K562 (cell line): Measurements from ENCODE around the gene TTN. TPM values are rescaled to one million over a fixed set of nuclear protein-coding genes. Genes with fewer than 3 reads are reported as not detected.

Source experiments
- ATAC-seq: fragments of 200-7000 bp; cut with Tn5 transposase; 3 replicates; pipeline ENCODE4 v1.9.1; 2020; ENCODE audit warnings: moderate library complexity
- BruUV-seq: library from RNA; stranded (reverse); fragments of 400-500 nt; replicated peaks from 2 replicates; lab custom pipeline; 2021; lab: Mats Ljungman, UMichigan
- CTCF ChIA-PET: fragments of 300-600 bp; formaldehyde crosslinking; extraction: SDS; loops from one replicate; lab custom pipeline; 2021; ENCODE audit warnings: low intra/inter-chr PET ratio; lab: Yijun Ruan, JAX
- POLR2A ChIA-PET: fragments of 300-600, 350-650 bp; sonication (Branson Sonifier 250); formaldehyde crosslinking; extraction: SDS; loops from one replicate; lab custom pipeline; 2021; ENCODE audit warnings: antibody characterized with exemption, inconsistent platforms; lab: Yijun Ruan, JAX
- DNase-seq, 4 experiments: peaks; one replicate each; pipeline versions ENCODE4 v3.0.0 to v3.0.0-alpha.2; 2011 to 2018; ENCODE audit warnings: low spot score in 3 of 4, mixed read lengths in 3 of 4; ENCODE audit errors: extremely low read depth in 1 of 4
- FAIRE-seq: peaks from 2 replicates; lab custom pipeline; 2011; peaks lifted over from hg19 to GRCh38; lab: Jason Lieb, UNC
- H2AFZ ChIP-seq: 2 replicates; pipeline ENCODE4 v1.6.0; 2011; ENCODE audit warnings: low read depth, low read length, control low read depth, inconsistent platforms
- H3K27ac ChIP-seq: fragments of 200-600 bp; 3 replicates; pipeline ENCODE4 v1.8.0; 2011; ENCODE audit warnings: low read depth, mild to moderate bottlenecking, control low read depth, inconsistent platforms, low read length, moderate library complexity, mixed read lengths; ENCODE audit errors: extremely low read depth
- H3K27me3 ChIP-seq, 2 experiments: fragments of 300-600 bp in 1 of 2; 2 replicates in 1 of 2; 3 replicates in 1 of 2; pipeline versions ENCODE4 v1.6.0 to v1.8.0; 2011; ENCODE audit warnings: inconsistent platforms in 2 of 2, low read length in 2 of 2, mild to moderate bottlenecking in 1 of 2, mixed read lengths in 1 of 2, moderate library complexity in 1 of 2; ENCODE audit not compliant: control insufficient read depth in 2 of 2, insufficient read depth in 2 of 2
- H3K36me3 ChIP-seq: fragments of 300-600 bp; 3 replicates; pipeline ENCODE4 v1.8.0; 2011; ENCODE audit warnings: mild to moderate bottlenecking, low read length, inconsistent platforms; ENCODE audit not compliant: control insufficient read depth, insufficient read depth
- H3K4me1 ChIP-seq, 2 experiments: fragments of 200-600 bp in 1 of 2; replicated peaks in 1 of 2; 2 replicates in 1 of 2; 3 replicates in 1 of 2; pipeline versions ENCODE4 v1.5.1 to v1.8.0; 2011; ENCODE audit warnings: inconsistent platforms in 2 of 2, low read length in 2 of 2, mild to moderate bottlenecking in 1 of 2, mixed read lengths in 1 of 2, moderate library complexity in 1 of 2; ENCODE audit not compliant: control insufficient read depth in 2 of 2, insufficient read depth in 2 of 2
- H3K4me2 ChIP-seq: 2 replicates; pipeline ENCODE4 v1.6.1; 2011; ENCODE audit warnings: low read length, control low read depth, inconsistent platforms, mixed read lengths; ENCODE audit not compliant: insufficient read depth
- H3K4me3 ChIP-seq: fragments of 200-600 bp; sonication (generic), shearing (Covaris generic); 2 replicates; pipeline ENCODE4 v1.5.1; 2016; ENCODE audit warnings: control low read depth, inconsistent platforms
- H3K79me2 ChIP-seq: fragments of 200-600 bp; 3 replicates; pipeline ENCODE4 v1.8.0; 2011; ENCODE audit warnings: low read length, inconsistent platforms; ENCODE audit not compliant: control insufficient read depth, insufficient read depth
- H3K9ac ChIP-seq, 2 experiments: 2 replicates each; pipeline versions ENCODE4 v1.6.0 to v1.6.1; 2011; ENCODE audit warnings: low read depth in 2 of 2, low read length in 2 of 2, control low read depth in 1 of 2, inconsistent platforms in 1 of 2, mild to moderate bottlenecking in 1 of 2, mixed read lengths in 1 of 2; ENCODE audit not compliant: insufficient read depth in 1 of 2
- H3K9me1 ChIP-seq: one replicate; pipeline ENCODE4 v1.6.0; 2011; ENCODE audit warnings: inconsistent platforms, mild to moderate bottlenecking, low read length, moderate library complexity; ENCODE audit not compliant: control insufficient read depth, insufficient read depth
- H3K9me3 ChIP-seq: replicated peaks from 2 replicates; pipeline ENCODE4 v1.5.1; 2011; ENCODE audit warnings: low read depth, low read length, inconsistent platforms; ENCODE audit not compliant: control insufficient read depth, insufficient read depth
- H4K20me1 ChIP-seq: replicated peaks from 2 replicates; pipeline ENCODE4 v1.6.1; 2011; ENCODE audit warnings: low read length, inconsistent platforms, mixed read lengths; ENCODE audit not compliant: control insufficient read depth, insufficient read depth
- EZH2 ChIP-seq: IDR thresholded peaks from 2 replicates; pipeline ENCODE4 v1.6.1; 2012; ENCODE audit warnings: low read depth, mild to moderate bottlenecking, inconsistent platforms, low read length, borderline replicate concordance
- FOSL1 ChIP-seq: fragments of 200-800 bp; sonication (Bioruptor generic); conservative IDR thresholded peaks from 2 replicates; pipeline ENCODE4 v1.6.1; 2016; ENCODE audit warnings: missing genetic modification characterization, missing compliant biosample characterization
- MAFF ChIP-seq: IDR thresholded peaks from 2 replicates; pipeline ENCODE4 v1.6.1; 2012; ENCODE audit warnings: low read length, improper control_type of control experiment
- MYBL2 ChIP-seq, 2 experiments: fragments of 450-650 bp in 1 of 2; sonication (generic) in 1 of 2; formaldehyde crosslinking in 1 of 2; IDR thresholded peaks; 2 replicates each; pipeline versions ENCODE4 v1.6.1 to v1.8.1; 2017 to 2022; ENCODE audit warnings: borderline replicate concordance in 1 of 2, inconsistent platforms in 1 of 2, low read depth in 1 of 2, mild to moderate bottlenecking in 1 of 2, missing genetic modification reagents in 1 of 2, moderate library complexity in 1 of 2
- PTRF ChIP-seq: fragments of 450-650 bp; IDR thresholded peaks from 2 replicates; pipeline ENCODE4 v1.6.1; 2016; ENCODE audit warnings: mild to moderate bottlenecking, missing genetic modification characterization, missing compliant biosample characterization
- RUNX1 ChIP-seq: sonication (generic); IDR thresholded peaks from 2 replicates; pipeline ENCODE4 v1.6.1; 2016; ENCODE audit warnings: antibody characterized with exemption, low read depth
- SRSF7 ChIP-seq: fragments of 200-400 bp; formaldehyde crosslinking; optimal IDR thresholded peaks from 2 replicates; pipeline ENCODE3; 2017; ENCODE audit warnings: mild to moderate bottlenecking, low read depth, low read length
- ZNF431 ChIP-seq: sonication (generic); formaldehyde crosslinking; IDR thresholded peaks from 2 replicates; pipeline ENCODE4 v1.8.0; 2022; ENCODE audit warnings: mild to moderate bottlenecking, missing genetic modification reagents
- WGBS: fragments of 100-300 bp; shearing (Covaris generic); methylation state at CpG from one replicate; pipeline ENCODE4 v1.1.6; 2016; ENCODE audit warnings: low coverage, mixed read lengths; ENCODE audit not compliant: insufficient coverage; ENCODE audit errors: missing lambda C conversion rate; 5-methylcytosine and 5-hydroxymethylcytosine counted together
- in situ Hi-C: fragments of 300-500 bp; cut with MboI; formaldehyde crosslinking; loops from 4 replicates; pipeline ENCODE4 v1.15.0; 2018; ENCODE audit warnings: inconsistent platforms, mixed read lengths
- intact Hi-C: fragments of 100-400 bp; cut with micrococcal nuclease; formaldehyde crosslinking; loops from 2 replicates; pipeline ENCODE4 v1.14.2; 2022
- polyA plus RNA-seq, 8 experiments: library from polyadenylated mRNA; depleted of rRNA in 4 of 8; stranded (reverse) in 5 of 8; unstranded in 3 of 8; fragments of >200 nt; fragmentation: Nextera tagmentation in 2 of 8; fragmentation: Illumina TruSeq in 1 of 8; extraction: Ambion mirVana in 2 of 8; extraction: Trizol in 1 of 8; gene quantifications; 2 replicates each; pipeline versions ENCODE4 v1.2.1 to v1.2.3, GENCODE V29; 2011 to 2014; ENCODE audit warnings: inconsistent platforms in 1 of 8, missing spikeins in 1 of 8
- total RNA-seq, 7 experiments: library from RNA; depleted of rRNA in 6 of 7; stranded (reverse); fragments of >200 nt in 6 of 7; fragmentation: Illumina TruSeq in 2 of 7; extraction: Trizol in 2 of 7; gene quantifications; 2 replicates each; pipeline versions ENCODE4 v1.2.1 to v1.2.3, GENCODE V29; 2011 to 2021; ENCODE audit warnings: low replicate concordance in 1 of 7

Gene TTN
- total and polyA plus RNA-seq, 9 of the 15 experiments (the other 6 are each of a cell fraction or from before 2014, with no cell fraction given): under 0.01 to 0.20 (median 0.04) TPM; not detected in 1

- no peak for TF ChIP-seq MYBL2 (IDR thresholded peaks at IDR 0.05; ENCODE audit: low read depth)
- no peak for TF ChIP-seq MYBL2 (CRISPR knock-in tag; IDR thresholded peaks at IDR 0.05; ENCODE audit: borderline replicate concordance)
- TF ChIP-seq FOSL1 (tag): no peak
- TF ChIP-seq PTRF (tag): no peak
- no peak for TF ChIP-seq SRSF7
- no peak for TF ChIP-seq EZH2
- no peak for TF ChIP-seq MAFF
- no peak for TF ChIP-seq RUNX1
Observed at GRCh38 chr2:178734518-178734917, 72.7 kb downstream of the TTN start (continued).

GRCh38 chr2:178733975-178734374 is 73.2 kb downstream of the TTN start:
- Histone ChIP-seq H3K4me1 (no peaks in the 10 kb centered on the region), H3K4me3 (no peak overlapping the region), H4K20me1 (no peaks in the 10 kb centered on the region), H3K27ac (no peak overlapping the region), H2AFZ (no peak overlapping the region), H3K4me2 (no peak overlapping the region), H3K27me3 (peaks cover 0 to 4% of the 10 kb centered on the region in 2 experiments; a peak in 1 of 5 replicates), H3K9me1 (no peaks in the 10 kb centered on the region), H3K9ac (no peak overlapping the region), H3K9me3 (no peaks in the 10 kb centered on the region), H3K79me2 (no peaks in the 10 kb centered on the region), H3K36me3 (no peaks in the 10 kb centered on the region)
- in situ Hi-C loops (no loop called here), intact Hi-C loops (no loop called here)
- ChIA-PET POLR2A (no interaction called here), CTCF (no interaction called here)
- WGBS: 0% methylated on average over 2 of the region's 2 CpGs
- no peak for DNase-seq
- no peak for ATAC-seq
- no peak for TF ChIP-seq ZNF431 (CRISPR knock-in tag)
- no TSS peak for BruUV-seq
- FAIRE-seq: no peak
